SK-N-SH (cell line): ENCODE data around the gene LRP11. TPM values are rescaled to one million over a fixed set of nuclear protein-coding genes. Genes with fewer than 3 reads are reported as not detected.

ENCODE experiments used
- CTCF ChIA-PET: fragments of 300-600, 350-600 bp; formaldehyde crosslinking; extraction: SDS; loops from one replicate; lab custom pipeline; 2021; lab: Yijun Ruan, JAX
- POLR2A ChIA-PET: fragments of 350-600 bp; sonication (Branson Sonifier 250); formaldehyde crosslinking; extraction: SDS; loops from one replicate; lab custom pipeline; 2020; ENCODE audit warnings: antibody characterized with exemption, inconsistent platforms; lab: Yijun Ruan, JAX
- DNase-seq: peaks from one replicate; pipeline ENCODE4 v3.0.0; 2012
- H2AFZ ChIP-seq: fragments of 200-600 bp; sonication (generic); 2 replicates; pipeline ENCODE4 v1.8.1; 2016; ENCODE audit warnings: antibody characterized with exemption, mild to moderate bottlenecking, low read depth
- H3F3A ChIP-seq: fragments of 200-600 bp; sonication (generic); replicated peaks from 2 replicates; pipeline ENCODE3; 2016; ENCODE audit warnings: antibody characterized with exemption, mild to moderate bottlenecking; ENCODE audit not compliant: insufficient read depth
- H3K27ac ChIP-seq, 2 experiments: fragments of 200-500 bp in 1 of 2; fragments of 200-600 bp in 1 of 2; sonication (Bioruptor generic) in 1 of 2; sonication (generic), shearing (Covaris generic) in 1 of 2; 2 replicates each; pipeline versions ENCODE4 v1.5.1 to v1.6.1; 2014 to 2016; ENCODE audit warnings: low read depth in 2 of 2, inconsistent platforms in 1 of 2, low read length in 1 of 2, mild to moderate bottlenecking in 1 of 2, mixed read lengths in 1 of 2
- H3K27me3 ChIP-seq: fragments of 200-600 bp; sonication (generic), shearing (Covaris generic); 2 replicates; pipeline ENCODE4 v1.6.1; 2016; ENCODE audit warnings: mixed run types; ENCODE audit not compliant: insufficient read depth
- H3K36me3 ChIP-seq, 2 experiments: fragments of 200-500 bp in 1 of 2; fragments of 200-600 bp in 1 of 2; sonication (Bioruptor generic) in 1 of 2; sonication (generic) in 1 of 2; replicated peaks in 1 of 2; 2 replicates each; pipeline versions ENCODE3 to v1.5.1; 2014 to 2016; ENCODE audit warnings: low read length in 1 of 2, mild to moderate bottlenecking in 1 of 2; ENCODE audit not compliant: insufficient read depth in 2 of 2, control insufficient read depth in 1 of 2
- H3K4me1 ChIP-seq, 2 experiments: fragments of 200-500 bp in 1 of 2; fragments of 200-600 bp in 1 of 2; sonication (Bioruptor generic) in 1 of 2; sonication (generic), shearing (Covaris generic) in 1 of 2; 2 replicates each; pipeline versions ENCODE4 v1.5.1 to v1.6.1; 2014 to 2016; ENCODE audit warnings: low read depth in 1 of 2, low read length in 1 of 2, mixed run types in 1 of 2; ENCODE audit not compliant: insufficient read depth in 2 of 2, control insufficient read depth in 1 of 2
- H3K4me2 ChIP-seq: fragments of 200-600 bp; sonication (generic), shearing (Covaris generic); 2 replicates; pipeline ENCODE4 v1.6.1; 2017; ENCODE audit warnings: mixed run types
- H3K4me3 ChIP-seq, 2 experiments: fragments of 200-500 bp in 1 of 2; fragments of 200-600 bp in 1 of 2; sonication (Bioruptor generic) in 1 of 2; sonication (generic), shearing (Covaris generic) in 1 of 2; 2 replicates each; pipeline versions ENCODE4 v1.5.1 to v1.8.1; 2014 to 2016; ENCODE audit warnings: low read depth in 2 of 2, inconsistent platforms in 1 of 2, low read length in 1 of 2, mild to moderate bottlenecking in 1 of 2, mixed read lengths in 1 of 2, moderate library complexity in 1 of 2
- H3K79me2 ChIP-seq: fragments of 200-600 bp; sonication (generic); 2 replicates; pipeline ENCODE4 v1.8.1; 2017; ENCODE audit warnings: mild to moderate bottlenecking; ENCODE audit not compliant: insufficient read depth
- H3K9ac ChIP-seq: fragments of 200-600 bp; sonication (generic); 2 replicates; pipeline ENCODE4 v1.6.1; 2017; ENCODE audit warnings: mixed run types
- H3K9me2 ChIP-seq: fragments of 200-600 bp; sonication (generic); 2 replicates; pipeline ENCODE4 v1.6.1; 2017; ENCODE audit warnings: mixed run types
- H3K9me3 ChIP-seq: fragments of 200-600 bp; sonication (generic); 2 replicates; pipeline ENCODE4 v1.6.1; 2017; ENCODE audit warnings: mixed run types, mild to moderate bottlenecking, moderate library complexity
- H4K20me1 ChIP-seq: fragments of 200-600 bp; sonication (generic); 2 replicates; pipeline ENCODE4 v1.6.1; 2017; ENCODE audit warnings: mild to moderate bottlenecking, mixed run types; ENCODE audit not compliant: insufficient read depth
- CHD2 ChIP-seq: fragments of 150-350 bp; IDR thresholded peaks from 2 replicates; pipeline ENCODE4 v1.6.1; 2018; ENCODE audit warnings: low read length; ENCODE audit not compliant: partially characterized antibody
- ELF1 ChIP-seq: IDR thresholded peaks from 2 replicates; pipeline ENCODE4 v1.4.0; 2012
- EZH2phosphoT487 ChIP-seq: fragments of 200-600 bp; sonication (generic); IDR thresholded peaks from 2 replicates; pipeline ENCODE4 v1.6.1; 2017; ENCODE audit warnings: low read depth, mixed run types, mild to moderate bottlenecking, antibody characterized with exemption, moderate library complexity, borderline replicate concordance
- FOSL2 ChIP-seq: IDR thresholded peaks from 2 replicates; pipeline ENCODE4 v1.4.0; 2012; ENCODE audit warnings: low read depth, mild to moderate bottlenecking, moderate library complexity, borderline replicate concordance
- FOXM1 ChIP-seq: IDR thresholded peaks from 2 replicates; pipeline ENCODE4 v1.4.0; 2012; ENCODE audit warnings: low read depth, mild to moderate bottlenecking
- MXI1 ChIP-seq: IDR thresholded peaks from 2 replicates; pipeline ENCODE4 v1.6.1; 2012; ENCODE audit warnings: mild to moderate bottlenecking, low read depth, low read length, improper control_type of control experiment
- NFIC ChIP-seq: IDR thresholded peaks from 2 replicates; pipeline ENCODE4 v1.4.0; 2012; ENCODE audit warnings: borderline replicate concordance
- RAD21 ChIP-seq: IDR thresholded peaks from 2 replicates; pipeline ENCODE4 v1.6.1; 2012; ENCODE audit warnings: mild to moderate bottlenecking, low read length
- RXRA ChIP-seq: IDR thresholded peaks from 2 replicates; pipeline ENCODE4 v1.4.0; 2012; ENCODE audit warnings: low read depth, mild to moderate bottlenecking, borderline replicate concordance
- SMC3 ChIP-seq: IDR thresholded peaks from 2 replicates; pipeline ENCODE4 v1.6.1; 2012; ENCODE audit warnings: low read depth, low read length, improper control_type of control experiment
- TAF1 ChIP-seq: IDR thresholded peaks from 2 replicates; pipeline ENCODE4 v1.6.1; 2012; ENCODE audit warnings: low read depth, mild to moderate bottlenecking, low read length, moderate library complexity, borderline replicate concordance
- TEAD4 ChIP-seq: IDR thresholded peaks from 2 replicates; pipeline ENCODE4 v1.4.0; 2012; ENCODE audit warnings: mild to moderate bottlenecking, borderline replicate concordance; ENCODE audit not compliant: insufficient read depth
- WGBS: methylation state at CpG from one replicate; pipeline ENCODE4 v1.1.6; 2017; ENCODE audit warnings: low lambda C conversion rate; 5-methylcytosine and 5-hydroxymethylcytosine counted together
- polyA plus RNA-seq, 3 experiments: library from polyadenylated mRNA; depleted of rRNA; stranded (reverse); fragments of >200 nt; gene quantifications; 2 replicates each; pipeline ENCODE4 v1.2.3, GENCODE V29; 2012
- TF ChIP-seq, protein P1 (sequence below): IDR thresholded peaks from 2 replicates; pipeline ENCODE4 v1.6.1; 2012; ENCODE audit warnings: mild to moderate bottlenecking, low read depth, low read length, moderate library complexity
- TF ChIP-seq, protein P2 (sequence below): fragments of 200-600 bp; sonication (generic); IDR thresholded peaks from 2 replicates; pipeline ENCODE4 v1.6.1; 2017; ENCODE audit warnings: antibody characterized with exemption, mild to moderate bottlenecking, moderate library complexity
- TF ChIP-seq, protein P3 (sequence below): IDR thresholded peaks from 2 replicates; pipeline ENCODE4; 2012

LRP11 gene
- polyA plus RNA-seq, 1 of the 3 experiments (the other 2 are of a cell fraction), result 25.0 TPM

DNA sequence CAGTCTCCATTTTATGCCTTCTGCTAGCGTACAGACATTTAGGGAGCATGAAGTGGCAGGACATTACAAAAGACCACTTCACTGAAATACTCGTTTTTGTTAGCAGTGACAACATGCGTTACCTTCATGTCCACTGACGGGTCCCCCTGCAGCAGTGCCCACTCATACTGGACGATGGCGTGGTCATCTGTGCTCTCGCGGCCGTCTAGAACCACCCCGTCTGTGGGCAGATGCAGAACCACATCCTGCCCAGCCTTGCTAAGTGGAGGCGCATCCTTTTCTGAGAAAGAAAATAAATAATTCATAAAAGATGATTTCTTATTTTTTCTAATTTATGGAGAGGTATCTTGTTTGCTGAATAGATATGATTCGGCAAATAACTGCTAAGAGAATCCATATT is 11.3 kb downstream of the LRP11 start:
- H3K36me3 ChIP-seq, result peaks cover 0 to 3% of the 10 kb centered on the region in 2 experiments
- no peaks in the 10 kb centered on the region for H4K20me1 ChIP-seq
- no peak overlapping the region for H3K4me2 ChIP-seq
- no peaks in the 10 kb centered on the region for H3K9me2 ChIP-seq
- no peak overlapping the region for H3K27ac ChIP-seq
- TF ChIP-seq RAD21 (no peak), SMC3 (no peak), TAF1 (no peak), RXRA (no peak), ELF1 (no peak), EZH2phosphoT487 (no peak), NFIC (no peak), MXI1 (no peak), CHD2 (no peak), FOXM1 (no peak), TEAD4 (no peak)
- TF ChIP-seq, protein P1, sequence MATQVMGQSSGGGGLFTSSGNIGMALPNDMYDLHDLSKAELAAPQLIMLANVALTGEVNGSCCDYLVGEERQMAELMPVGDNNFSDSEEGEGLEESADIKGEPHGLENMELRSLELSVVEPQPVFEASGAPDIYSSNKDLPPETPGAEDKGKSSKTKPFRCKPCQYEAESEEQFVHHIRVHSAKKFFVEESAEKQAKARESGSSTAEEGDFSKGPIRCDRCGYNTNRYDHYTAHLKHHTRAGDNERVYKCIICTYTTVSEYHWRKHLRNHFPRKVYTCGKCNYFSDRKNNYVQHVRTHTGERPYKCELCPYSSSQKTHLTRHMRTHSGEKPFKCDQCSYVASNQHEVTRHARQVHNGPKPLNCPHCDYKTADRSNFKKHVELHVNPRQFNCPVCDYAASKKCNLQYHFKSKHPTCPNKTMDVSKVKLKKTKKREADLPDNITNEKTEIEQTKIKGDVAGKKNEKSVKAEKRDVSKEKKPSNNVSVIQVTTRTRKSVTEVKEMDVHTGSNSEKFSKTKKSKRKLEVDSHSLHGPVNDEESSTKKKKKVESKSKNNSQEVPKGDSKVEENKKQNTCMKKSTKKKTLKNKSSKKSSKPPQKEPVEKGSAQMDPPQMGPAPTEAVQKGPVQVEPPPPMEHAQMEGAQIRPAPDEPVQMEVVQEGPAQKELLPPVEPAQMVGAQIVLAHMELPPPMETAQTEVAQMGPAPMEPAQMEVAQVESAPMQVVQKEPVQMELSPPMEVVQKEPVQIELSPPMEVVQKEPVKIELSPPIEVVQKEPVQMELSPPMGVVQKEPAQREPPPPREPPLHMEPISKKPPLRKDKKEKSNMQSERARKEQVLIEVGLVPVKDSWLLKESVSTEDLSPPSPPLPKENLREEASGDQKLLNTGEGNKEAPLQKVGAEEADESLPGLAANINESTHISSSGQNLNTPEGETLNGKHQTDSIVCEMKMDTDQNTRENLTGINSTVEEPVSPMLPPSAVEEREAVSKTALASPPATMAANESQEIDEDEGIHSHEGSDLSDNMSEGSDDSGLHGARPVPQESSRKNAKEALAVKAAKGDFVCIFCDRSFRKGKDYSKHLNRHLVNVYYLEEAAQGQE, result no peak
- TF ChIP-seq, protein P2, sequence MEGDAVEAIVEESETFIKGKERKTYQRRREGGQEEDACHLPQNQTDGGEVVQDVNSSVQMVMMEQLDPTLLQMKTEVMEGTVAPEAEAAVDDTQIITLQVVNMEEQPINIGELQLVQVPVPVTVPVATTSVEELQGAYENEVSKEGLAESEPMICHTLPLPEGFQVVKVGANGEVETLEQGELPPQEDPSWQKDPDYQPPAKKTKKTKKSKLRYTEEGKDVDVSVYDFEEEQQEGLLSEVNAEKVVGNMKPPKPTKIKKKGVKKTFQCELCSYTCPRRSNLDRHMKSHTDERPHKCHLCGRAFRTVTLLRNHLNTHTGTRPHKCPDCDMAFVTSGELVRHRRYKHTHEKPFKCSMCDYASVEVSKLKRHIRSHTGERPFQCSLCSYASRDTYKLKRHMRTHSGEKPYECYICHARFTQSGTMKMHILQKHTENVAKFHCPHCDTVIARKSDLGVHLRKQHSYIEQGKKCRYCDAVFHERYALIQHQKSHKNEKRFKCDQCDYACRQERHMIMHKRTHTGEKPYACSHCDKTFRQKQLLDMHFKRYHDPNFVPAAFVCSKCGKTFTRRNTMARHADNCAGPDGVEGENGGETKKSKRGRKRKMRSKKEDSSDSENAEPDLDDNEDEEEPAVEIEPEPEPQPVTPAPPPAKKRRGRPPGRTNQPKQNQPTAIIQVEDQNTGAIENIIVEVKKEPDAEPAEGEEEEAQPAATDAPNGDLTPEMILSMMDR, result no peak
- H3K4me3 ChIP-seq, result no peak overlapping the region
- peaks cover 51% of the 10 kb centered on the region for H3K79me2 ChIP-seq
- no peak for DNase-seq
- no peak overlapping the region for H2AFZ ChIP-seq
- CTCF ChIA-PET, result interaction anchor here (2.1 kb wide), 1 partner anchor 12 kb away, joined by 6 read pairs; no protein-coding TSS in a partner anchor
- no peak overlapping the region for H3K9ac ChIP-seq
- H3K27me3 ChIP-seq, result no peaks in the 10 kb centered on the region
- H3K4me1 ChIP-seq, result peaks cover 11 to 43% of the 10 kb centered on the region in 2 experiments
- POLR2A ChIA-PET, result no interaction called here
- no peaks in the 10 kb centered on the region for H3K9me3 ChIP-seq
- H3F3A ChIP-seq, result peaks cover 54% of the 10 kb centered on the region
- 93% methylated on average over 12 of the region's 12 CpGs for WGBS

DNA sequence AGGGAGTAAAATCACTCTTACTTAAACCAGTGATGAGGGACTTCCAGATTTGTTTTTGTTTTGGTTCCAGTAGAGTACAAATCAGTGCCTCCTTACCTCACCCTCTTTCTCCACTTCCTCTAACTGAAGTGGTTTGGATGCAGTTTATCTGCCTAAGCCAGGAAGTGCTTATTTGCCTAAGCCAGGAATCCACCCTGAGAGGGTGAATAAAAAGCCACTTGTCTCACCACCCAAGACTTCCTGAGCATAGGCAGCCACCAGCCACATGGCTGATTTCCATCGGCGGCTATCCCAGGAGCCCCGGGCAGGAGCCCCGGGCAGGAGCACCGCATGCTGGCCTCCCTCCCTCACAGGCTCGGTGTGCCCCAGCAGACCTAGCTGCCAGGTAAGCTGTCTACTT is 12.0 kb downstream of the LRP11 start:
- no peak for DNase-seq
- Histone ChIP-seq H3K4me2 (peak overlapping the region; percentile 57; the same call in 1 of the 2 replicates), H3K27me3 (no peaks in the 10 kb centered on the region), H3K79me2 (peaks cover 44% of the 10 kb centered on the region), H3F3A (peaks cover 59% of the 10 kb centered on the region), H2AFZ (no peak overlapping the region), H3K9me2 (no peaks in the 10 kb centered on the region), H3K9me3 (no peaks in the 10 kb centered on the region), H3K27ac (no peak overlapping the region), H4K20me1 (peaks cover 2% of the 10 kb centered on the region; the same call in 1 of the 2 replicates), H3K9ac (no peak overlapping the region), H3K4me1 (peaks cover 16 to 47% of the 10 kb centered on the region in 2 experiments), H3K36me3 (peaks cover 0 to 3% of the 10 kb centered on the region in 2 experiments), H3K4me3 (no peak overlapping the region)
- CTCF ChIA-PET, result interaction anchor here (2.1 kb wide), 1 partner anchor 12 kb away, joined by 6 read pairs; no protein-coding TSS in a partner anchor
- 100% methylated on average over 2 of the region's 6 CpGs for WGBS
- POLR2A ChIA-PET, result no interaction called here
- no peak for TF ChIP-seq FOSL2
- TF ChIP-seq, protein P3, sequence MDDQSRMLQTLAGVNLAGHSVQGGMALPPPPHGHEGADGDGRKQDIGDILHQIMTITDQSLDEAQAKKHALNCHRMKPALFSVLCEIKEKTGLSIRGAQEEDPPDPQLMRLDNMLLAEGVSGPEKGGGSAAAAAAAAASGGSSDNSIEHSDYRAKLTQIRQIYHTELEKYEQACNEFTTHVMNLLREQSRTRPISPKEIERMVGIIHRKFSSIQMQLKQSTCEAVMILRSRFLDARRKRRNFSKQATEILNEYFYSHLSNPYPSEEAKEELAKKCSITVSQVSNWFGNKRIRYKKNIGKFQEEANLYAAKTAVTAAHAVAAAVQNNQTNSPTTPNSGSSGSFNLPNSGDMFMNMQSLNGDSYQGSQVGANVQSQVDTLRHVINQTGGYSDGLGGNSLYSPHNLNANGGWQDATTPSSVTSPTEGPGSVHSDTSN, result no peak
